Skeletal muscle satellite cell (primary cell): ENCODE data around the gene STK11.

Source experiments
- H3K27me3 ChIP-seq: 2 replicates; pipeline ENCODE4 v1.7.0; 2013; ENCODE audit warnings: low read length; ENCODE audit not compliant: control insufficient read depth, insufficient read depth
- H3K36me3 ChIP-seq: 2 replicates; pipeline ENCODE4 v1.7.0; 2013; ENCODE audit warnings: mild to moderate bottlenecking, control low read depth, low read length; ENCODE audit not compliant: insufficient read depth
- H3K4me1 ChIP-seq: 2 replicates; pipeline ENCODE4 v1.7.0; 2013; ENCODE audit warnings: low read length; ENCODE audit not compliant: control insufficient read depth, insufficient read depth
- H3K4me2 ChIP-seq: 2 replicates; pipeline ENCODE4 v1.7.0; 2013; ENCODE audit warnings: mild to moderate bottlenecking, low read length
- H3K4me3 ChIP-seq: 2 replicates; pipeline ENCODE4 v1.7.0; 2013; ENCODE audit warnings: low read length
- H3K9ac ChIP-seq: 2 replicates; pipeline ENCODE4 v1.7.0; 2013; ENCODE audit warnings: mild to moderate bottlenecking, low read depth, low read length, moderate library complexity
- H3K9me3 ChIP-seq: replicated peaks from 2 replicates; pipeline ENCODE4 v1.7.0; 2013; ENCODE audit warnings: mild to moderate bottlenecking, control low read depth, low read length

Gene STK11

DNA sequence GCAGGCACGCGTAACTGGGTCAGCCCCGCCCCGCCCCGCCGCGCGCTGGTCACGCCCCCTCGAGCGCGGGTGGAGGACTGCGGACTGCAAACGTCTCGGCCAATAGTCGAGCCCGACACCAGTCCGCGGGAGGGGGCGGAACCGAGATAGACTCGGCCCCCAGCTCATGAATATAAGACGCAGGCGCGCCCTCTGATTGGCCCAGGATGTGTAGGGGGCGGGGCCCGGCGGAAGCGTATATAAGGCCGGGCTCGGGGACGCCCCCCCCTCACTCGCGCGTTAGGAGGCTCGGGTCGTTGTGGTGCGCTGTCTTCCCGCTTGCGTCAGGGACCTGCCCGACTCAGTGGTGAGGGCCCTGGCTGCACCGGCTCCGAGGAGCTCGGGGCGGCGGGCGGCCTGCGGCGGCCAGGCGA, 63.5 kb downstream of the STK11 start, which contains the start of gene CIRBP:
CIRBP (plus strand) TSS at position 268 of the 413 bp plus-strand sequence. CDS start 1,602 bp downstream, outside the sequence.
- Histone ChIP-seq H3K4me2 (peak within 1 kb of the TSS; percentile 100), H3K4me3 (peak within 1 kb of the TSS; percentile 83), H3K27me3 (no peaks in the 10 kb centered on the region), H3K9me3 (no peaks in the 10 kb centered on the region), H3K9ac (peak within 1 kb of the TSS; percentile 96), H3K4me1 (peaks cover 80% of the 10 kb centered on the region), H3K36me3 (peaks cover 34% of the 10 kb centered on the region)

DNA sequence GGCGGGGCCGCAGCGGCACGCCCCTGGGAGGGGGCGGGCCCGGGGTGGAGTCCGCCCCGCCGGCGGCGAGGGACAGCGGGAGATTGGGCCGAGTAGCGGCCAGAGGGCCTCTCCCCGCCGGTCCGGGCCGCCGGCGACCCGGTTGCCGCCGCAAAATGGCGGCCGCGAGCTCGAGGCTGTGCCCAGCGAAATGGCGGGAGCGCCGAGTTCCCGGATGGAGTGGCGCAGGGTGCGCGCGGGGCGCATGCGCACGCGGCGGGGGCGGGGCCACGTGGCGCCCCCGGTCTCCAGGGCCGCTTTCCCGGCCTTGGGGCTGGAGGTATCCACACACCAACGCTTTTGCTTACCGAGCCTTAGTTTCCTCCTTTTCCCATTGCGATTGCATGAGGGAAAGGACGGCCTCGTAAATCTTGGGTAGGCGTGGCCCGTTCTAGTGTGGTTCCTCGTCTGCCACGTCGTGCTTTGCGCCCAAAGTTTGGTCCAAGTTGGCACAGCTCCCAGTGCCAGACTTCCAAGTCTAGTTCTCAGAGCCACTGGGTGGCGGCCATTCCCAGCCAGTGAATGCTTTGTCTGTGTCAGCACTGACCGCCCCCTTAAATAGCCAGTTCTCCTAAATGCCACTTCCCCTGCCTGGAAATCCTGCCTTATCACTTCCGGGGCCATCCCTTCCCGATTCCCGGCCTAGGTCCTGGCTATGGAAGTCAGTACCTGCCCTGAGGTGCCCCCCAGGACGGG, 64.1 kb downstream of the STK11 start:
- no peaks in the 10 kb centered on the region for H3K27me3 ChIP-seq
- peaks cover 40% of the 10 kb centered on the region for H3K36me3 ChIP-seq
- peaks cover 81% of the 10 kb centered on the region for H3K4me1 ChIP-seq
- peak overlapping the region; percentile 96 for H3K9ac ChIP-seq
- peak overlapping the region; percentile 100 for H3K4me2 ChIP-seq
- H3K4me3 ChIP-seq: peak overlapping the region; percentile 83
- no peaks in the 10 kb centered on the region for H3K9me3 ChIP-seq

DNA sequence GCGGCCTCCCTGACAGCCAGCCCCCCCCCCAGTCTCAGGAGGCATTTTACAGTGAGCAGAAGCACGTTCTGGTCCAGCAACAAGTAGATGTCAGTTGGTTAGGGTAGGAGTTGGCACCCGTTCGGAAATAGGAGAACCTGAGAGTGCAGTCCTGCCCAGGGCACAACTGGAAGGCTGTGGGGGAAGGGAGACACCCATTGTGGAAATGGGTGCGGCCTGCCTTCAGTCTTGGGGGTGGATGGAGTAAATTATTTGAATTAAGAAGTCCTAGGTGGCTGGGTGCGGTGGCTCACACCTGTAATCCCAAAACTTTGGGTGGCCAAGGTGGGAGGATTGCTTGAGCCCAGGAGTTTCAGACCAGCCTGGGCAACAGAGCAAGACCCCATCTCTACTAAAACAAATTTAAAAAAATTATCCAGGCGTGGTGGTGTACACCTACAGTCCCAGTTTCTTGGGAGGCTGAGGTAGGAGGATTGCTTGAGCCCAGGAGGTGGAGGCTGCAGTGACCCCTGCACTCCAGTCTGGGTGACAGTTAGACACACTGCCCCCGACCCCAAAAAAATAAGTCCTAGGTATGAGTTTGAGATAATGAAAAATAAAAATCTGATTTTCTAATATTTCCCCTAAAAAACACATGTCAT, 64.8 kb downstream of the STK11 start:
- Histone ChIP-seq H3K9me3 (no peaks in the 10 kb centered on the region), H3K27me3 (no peaks in the 10 kb centered on the region), H3K9ac (peak overlapping the region; percentile 96), H3K4me1 (peaks cover 80% of the 10 kb centered on the region), H3K4me3 (peak overlapping the region; percentile 83), H3K36me3 (peaks cover 45% of the 10 kb centered on the region), H3K4me2 (peak overlapping the region; percentile 100)

DNA sequence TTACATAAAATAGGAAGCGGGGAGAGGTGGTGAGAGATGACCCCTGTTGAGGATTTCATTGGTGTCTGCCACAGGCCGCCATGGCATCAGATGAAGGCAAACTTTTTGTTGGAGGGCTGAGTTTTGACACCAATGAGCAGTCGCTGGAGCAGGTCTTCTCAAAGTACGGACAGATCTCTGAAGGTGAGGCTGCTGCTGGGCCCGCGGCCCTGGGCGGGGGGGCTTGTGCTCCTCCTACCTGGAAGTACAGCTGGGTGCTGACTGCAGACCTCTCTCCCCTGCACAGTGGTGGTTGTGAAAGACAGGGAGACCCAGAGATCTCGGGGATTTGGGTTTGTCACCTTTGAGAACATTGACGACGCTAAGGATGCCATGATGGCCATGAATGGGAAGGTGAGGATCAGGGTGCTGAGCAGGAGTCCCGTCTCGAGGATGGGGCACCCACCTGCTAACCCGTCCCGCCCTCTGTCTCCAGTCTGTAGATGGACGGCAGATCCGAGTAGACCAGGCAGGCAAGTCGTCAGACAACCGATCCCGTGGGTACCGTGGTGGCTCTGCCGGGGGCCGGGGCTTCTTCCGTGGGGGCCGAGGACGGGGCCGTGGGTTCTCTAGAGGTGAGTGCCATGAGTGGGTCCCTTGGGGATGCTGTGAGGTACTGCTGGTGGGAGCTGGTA, 65.4 kb downstream of the STK11 start:
- Histone ChIP-seq H3K36me3 (peaks cover 45% of the 10 kb centered on the region), H3K4me3 (peak overlapping the region; percentile 83), H3K4me1 (peaks cover 77% of the 10 kb centered on the region), H3K27me3 (no peaks in the 10 kb centered on the region), H3K9ac (peak overlapping the region; percentile 96), H3K4me2 (peak overlapping the region; percentile 100), H3K9me3 (no peaks in the 10 kb centered on the region)

DNA sequence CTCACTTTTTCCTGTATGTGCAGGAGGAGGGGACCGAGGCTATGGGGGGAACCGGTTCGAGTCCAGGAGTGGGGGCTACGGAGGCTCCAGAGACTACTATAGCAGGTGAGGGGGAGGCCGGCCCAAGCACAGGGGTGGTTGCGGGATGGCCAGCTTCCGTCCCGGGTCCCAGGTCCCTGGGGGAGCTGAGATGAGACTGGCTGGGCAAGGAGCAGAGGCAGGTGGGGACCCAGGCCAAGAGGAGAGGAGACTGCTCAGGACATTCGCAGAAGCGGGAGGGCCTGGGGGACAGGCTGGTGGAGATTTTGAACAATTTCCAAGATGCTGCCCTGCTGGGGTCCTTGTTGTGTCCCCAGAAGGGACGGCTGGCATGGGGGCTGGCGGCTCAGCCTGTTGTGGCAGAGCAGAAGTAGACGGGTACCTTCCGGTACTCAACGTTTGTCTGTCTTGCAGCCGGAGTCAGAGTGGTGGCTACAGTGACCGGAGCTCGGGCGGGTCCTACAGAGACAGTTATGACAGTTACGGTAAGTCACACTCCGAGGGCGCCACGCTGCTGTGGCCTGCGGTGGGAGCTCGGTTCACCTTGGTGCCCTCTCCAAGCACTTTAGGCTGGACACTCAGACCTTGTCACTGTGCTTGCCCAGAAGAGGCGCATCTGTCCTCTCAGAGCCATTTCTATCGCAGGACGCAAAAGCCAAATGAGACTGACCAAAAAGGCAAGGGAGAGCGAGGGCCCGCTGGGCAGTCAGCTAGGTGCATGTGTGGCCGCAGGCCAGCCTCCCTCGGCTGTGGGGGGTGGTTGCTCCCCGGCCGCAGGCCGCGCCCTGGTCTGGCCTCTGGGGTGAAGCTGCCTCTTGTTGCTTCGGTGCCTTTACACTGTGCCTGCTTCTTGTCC, 66.2 kb downstream of the STK11 start:
- peak overlapping the region; percentile 96 for H3K9ac ChIP-seq
- H3K27me3 ChIP-seq: no peaks in the 10 kb centered on the region
- peaks cover 81% of the 10 kb centered on the region for H3K4me1 ChIP-seq
- H3K36me3 ChIP-seq: peaks cover 45% of the 10 kb centered on the region
- H3K9me3 ChIP-seq: no peaks in the 10 kb centered on the region
- peak overlapping the region; percentile 100 for H3K4me2 ChIP-seq
- peak overlapping the region; percentile 83 for H3K4me3 ChIP-seq

DNA sequence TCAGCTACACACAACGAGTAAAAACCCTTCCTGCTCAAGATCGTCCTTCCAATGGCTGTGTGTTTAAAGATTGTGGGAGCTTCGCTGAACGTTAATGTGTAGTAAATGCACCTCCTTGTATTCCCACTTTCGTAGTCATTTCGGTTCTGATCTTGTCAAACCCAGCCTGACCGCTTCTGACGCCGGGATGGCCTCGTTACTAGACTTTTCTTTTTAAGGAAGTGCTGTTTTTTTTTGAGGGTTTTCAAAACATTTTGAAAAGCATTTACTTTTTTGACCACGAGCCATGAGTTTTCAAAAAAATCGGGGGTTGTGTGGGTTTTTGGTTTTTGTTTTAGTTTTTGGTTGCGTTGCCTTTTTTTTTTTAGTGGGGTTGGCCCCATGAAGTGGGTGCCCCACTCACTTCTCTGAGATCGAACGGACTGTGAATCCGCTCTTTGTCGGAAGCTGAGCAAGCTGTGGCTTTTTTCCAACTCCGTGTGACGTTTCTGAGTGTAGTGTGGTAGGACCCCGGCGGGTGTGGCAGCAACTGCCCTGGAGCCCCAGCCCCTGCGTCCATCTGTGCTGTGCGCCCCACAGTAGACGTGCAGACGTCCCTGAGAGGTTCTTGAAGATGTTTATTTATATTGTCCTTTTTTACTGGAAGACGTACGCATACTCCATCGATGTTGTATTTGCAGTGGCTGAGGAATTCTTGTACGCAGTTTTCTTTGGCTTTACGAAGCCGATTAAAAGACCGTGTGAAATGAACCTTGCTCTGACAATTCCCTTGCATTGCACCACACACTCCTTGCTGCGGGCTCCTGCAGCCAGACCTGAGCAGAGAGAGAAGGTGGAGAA, 67.1 kb downstream of the STK11 start:
- Histone ChIP-seq H3K9ac (no peak overlapping the region), H3K27me3 (no peaks in the 10 kb centered on the region), H3K4me2 (peak overlapping the region; percentile 100), H3K9me3 (no peaks in the 10 kb centered on the region), H3K4me3 (peak overlapping the region; percentile 83), H3K4me1 (peaks cover 75% of the 10 kb centered on the region), H3K36me3 (peaks cover 51% of the 10 kb centered on the region)

DNA sequence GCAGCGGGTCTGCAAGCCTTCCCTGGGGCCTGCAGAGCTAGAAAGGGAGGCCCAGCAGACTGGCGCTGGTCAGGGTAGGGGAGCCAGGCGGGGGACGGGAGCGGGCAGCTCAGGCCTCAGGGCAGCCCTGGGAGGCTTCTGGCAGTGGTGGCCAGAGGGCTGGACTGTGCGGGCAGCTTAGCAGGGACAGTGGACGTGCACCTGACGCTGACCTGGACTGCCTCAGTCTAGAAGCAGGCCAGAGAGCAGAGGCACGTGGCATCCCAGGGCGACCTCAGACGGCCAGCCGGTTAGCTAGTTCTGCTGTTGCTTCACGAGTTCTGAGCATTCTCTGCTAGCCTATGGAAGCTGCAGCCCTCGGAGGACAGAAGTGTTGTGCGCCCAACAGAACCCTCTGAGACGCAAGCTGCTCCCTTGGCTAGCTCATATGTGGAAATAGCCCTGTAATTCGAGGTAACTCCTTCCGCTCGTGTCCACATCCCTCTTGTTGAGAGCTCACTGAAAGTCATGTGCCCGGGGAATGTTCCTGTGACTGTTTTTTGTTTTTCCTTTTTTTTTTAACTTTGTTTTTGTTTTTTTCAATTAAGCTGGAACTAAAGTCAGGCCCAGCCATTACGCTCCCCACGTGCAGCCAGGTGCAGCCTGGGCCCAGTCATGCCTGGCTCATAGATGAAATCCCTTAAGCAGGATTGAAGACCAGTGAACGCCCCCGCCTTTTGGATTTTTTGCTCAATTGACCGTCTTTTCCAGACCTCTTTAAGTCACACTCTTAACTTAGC, 67.9 kb downstream of the STK11 start:
- Histone ChIP-seq H3K27me3 (no peaks in the 10 kb centered on the region), H3K9ac (no peak overlapping the region), H3K4me2 (peak overlapping the region; percentile 96), H3K36me3 (peaks cover 51% of the 10 kb centered on the region), H3K4me3 (no peak overlapping the region), H3K9me3 (no peaks in the 10 kb centered on the region), H3K4me1 (peaks cover 67% of the 10 kb centered on the region)

DNA sequence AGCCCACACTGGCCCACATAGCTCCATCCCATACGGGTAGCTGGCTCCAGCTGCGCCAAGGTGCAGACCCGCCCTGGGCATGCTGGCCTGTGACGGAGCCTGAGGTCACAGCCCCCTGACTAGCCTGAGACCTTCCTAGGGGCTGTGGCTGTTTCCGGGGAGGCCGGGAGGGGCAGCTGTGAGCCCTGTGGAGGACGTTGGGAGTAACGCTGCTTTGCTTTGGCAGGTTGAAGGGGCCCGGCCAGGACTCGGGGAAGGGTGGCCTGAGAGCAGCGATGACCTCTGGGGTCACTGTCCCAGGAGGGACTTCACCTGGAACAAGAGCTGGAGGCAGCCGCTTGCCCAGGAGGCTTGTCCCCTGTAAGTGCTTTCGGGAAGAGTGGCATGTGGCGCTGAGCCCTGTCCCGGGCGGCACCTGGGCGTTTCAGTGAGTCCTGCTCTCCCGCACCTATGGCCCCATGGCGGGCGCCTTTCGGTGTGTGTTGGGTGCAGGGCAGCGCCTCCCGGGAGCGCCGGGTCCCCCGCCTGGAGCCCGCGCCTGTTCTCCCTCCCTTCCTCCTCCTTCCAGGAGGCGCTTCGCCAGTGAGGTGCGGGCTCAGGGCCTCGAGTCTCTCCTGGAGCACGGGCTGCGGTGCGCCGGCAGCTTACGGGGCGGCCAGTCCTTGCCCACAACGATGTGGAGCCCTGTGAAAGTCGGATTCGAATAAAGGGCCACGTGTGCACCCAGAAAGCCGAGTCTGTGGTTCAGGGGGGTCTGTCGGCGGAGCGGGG, 68.7 kb downstream of the STK11 start:
- Histone ChIP-seq H3K9me3 (no peaks in the 10 kb centered on the region), H3K36me3 (peaks cover 58% of the 10 kb centered on the region), H3K27me3 (no peaks in the 10 kb centered on the region), H3K4me2 (peak overlapping the region; percentile 96), H3K9ac (peak overlapping the region; percentile 92), H3K4me1 (peaks cover 63% of the 10 kb centered on the region), H3K4me3 (peak overlapping the region; percentile 76)

DNA sequence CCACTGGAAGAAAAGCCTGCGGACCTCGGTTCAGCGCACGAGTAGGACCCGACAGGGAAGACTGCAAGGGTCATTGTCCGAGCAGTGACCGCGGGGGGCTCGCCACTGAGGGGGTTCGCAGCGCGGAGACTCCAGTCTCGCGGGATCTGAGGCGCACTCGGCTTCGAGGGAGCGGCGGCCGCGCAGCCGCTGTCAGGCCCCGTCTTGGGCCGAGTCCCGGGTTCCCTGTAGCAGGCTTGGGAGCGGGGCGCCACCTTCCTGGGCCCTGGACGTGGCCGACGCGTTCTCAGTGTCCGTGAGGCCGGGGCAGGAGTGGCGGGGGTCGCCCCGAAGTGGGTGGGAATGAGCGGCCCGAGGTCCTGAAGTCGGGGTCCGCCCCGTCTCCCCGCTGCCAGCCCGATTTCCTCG, 69.3 kb downstream of the STK11 start:
- no peaks in the 10 kb centered on the region for H3K27me3 ChIP-seq
- peaks cover 62% of the 10 kb centered on the region for H3K36me3 ChIP-seq
- peak overlapping the region; percentile 76 for H3K4me3 ChIP-seq
- peak overlapping the region; percentile 96 for H3K4me2 ChIP-seq
- no peaks in the 10 kb centered on the region for H3K9me3 ChIP-seq
- H3K4me1 ChIP-seq: peaks cover 61% of the 10 kb centered on the region
- peak overlapping the region; percentile 92 for H3K9ac ChIP-seq
